T-helper 22 cell (primary cell): ENCODE data around the gene LBX1.

Experiments used
- DNase-seq: peaks from one replicate; pipeline ENCODE4 v3.0.0-alpha.2; 2020; ENCODE audit warnings: low read depth

LBX1 gene

DNA sequence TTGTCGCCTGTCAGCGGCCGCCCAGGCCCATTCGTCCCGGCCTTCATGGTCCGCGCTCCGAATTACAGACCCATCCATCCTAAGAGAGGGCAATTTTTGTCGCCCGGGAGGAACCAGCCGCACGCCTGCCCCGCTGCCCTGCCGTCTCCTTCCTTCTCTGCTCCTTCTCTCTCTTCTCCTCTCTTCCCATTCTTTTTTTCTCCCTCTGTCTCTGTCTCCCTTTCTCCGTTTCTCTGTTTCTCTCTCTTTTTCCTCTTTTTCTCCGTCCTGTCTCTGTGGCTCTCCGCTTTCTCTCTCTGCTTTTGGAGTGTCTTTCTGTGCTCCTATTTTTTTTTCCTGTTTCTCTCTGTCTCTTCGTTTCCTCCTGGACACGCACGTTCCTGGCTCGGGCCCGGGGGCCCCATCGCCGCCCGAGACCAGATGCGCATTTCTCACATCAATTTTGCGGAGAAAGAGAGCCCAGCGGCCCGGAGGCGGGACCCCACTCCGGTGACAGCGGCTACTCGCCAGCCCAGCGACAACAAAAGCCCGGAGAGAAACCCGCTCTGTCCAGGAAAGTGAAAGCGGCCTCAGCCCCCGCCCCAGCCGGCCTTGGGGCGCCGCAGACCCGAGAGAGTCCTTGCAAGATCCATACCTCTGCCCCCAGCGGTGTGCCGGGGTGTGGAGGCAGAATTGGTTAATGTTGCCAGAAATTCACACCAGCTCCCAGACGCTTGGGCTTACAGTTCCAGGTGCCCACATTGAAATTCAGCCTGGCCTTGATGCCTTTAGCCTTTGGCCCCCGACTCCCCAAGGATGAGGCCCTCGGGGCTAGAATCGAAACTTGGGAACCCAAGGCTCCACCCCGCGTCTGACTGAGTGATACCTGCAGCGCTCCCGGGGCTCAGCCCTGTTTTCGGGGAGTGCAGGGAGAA, 4.1 kb downstream of the LBX1 start:
- DNase-seq: no peak

DNA sequence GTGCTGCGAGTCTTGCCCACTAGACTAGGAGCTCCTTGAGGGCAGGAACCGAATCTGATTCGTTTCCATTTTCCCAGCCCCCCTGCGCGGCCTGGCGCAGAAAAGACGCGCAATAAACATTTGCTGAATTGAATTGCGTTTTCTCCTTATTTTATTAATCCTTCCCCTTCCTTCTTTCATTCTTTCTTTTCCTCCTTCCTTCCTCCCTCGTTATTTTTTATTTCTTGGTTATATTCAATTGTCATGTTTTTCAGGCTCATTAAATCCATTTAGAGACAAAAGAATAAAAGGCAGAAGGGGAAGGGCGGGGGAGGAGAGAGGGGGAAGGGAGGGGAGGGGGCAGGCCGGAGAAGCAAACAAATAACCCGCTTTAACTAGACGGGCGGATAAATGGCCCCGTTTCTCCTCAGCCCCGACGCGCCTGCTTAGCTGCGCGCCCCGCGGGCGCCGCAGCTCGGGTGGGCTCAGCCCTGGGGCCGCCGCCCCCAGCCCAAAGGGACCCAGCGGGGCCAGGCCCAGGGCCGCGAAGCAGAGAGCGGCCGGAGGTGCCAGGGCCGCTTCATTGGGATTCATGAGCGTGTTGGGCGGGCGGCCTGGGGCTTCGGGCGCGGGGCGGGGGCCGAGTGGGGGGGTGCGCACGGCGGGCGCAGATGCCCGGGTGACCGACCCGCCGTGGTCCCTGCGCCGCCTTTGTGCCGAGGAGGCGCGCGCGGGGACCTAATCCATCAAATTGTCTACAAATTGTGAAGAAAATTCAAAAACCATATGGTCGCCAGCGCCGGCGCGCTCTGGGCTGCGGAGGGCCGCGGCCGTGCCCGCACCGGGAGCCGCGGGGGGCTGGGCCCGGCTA, 5.0 kb downstream of the LBX1 start:
- no peak for DNase-seq

DNA sequence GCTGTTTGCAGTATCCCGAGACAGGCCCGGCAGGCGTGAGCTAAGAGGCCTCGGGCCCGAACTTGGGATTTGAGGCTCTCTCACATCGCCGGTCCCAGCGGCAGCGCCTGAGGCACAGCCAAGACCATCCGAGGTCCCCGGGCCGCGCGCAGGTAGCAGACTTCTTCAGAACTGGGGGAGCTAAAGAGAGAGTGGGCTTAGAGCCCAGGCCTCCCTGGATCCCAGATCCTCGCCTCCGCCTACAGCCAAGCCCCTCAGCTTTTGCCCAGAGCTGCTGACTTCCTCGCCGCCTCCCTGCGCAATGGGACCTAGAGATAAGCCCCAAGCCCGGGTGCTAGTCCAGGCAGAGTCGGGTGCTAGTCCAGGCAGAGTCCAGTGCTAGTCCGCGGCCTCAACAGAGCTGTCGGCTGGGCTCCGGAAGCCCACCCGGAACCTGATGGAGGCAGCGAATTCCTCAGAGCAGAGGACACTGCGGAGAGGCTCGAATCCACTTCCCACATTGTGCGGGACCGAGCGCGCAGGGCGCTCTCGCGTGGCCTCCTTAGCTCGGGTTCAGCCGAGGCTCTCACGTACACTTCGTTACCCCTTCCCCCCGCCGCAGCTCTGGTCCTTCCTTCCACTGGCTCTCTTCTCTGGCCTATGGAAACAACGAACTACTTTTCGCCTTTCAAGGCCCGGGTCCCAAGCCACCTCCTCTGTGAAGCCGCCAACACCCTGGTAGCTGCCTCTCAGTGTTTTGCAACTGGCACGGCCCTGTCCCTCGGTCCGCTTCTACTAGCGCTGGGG, 5.8 kb downstream of the LBX1 start:
- no peak for DNase-seq

DNA sequence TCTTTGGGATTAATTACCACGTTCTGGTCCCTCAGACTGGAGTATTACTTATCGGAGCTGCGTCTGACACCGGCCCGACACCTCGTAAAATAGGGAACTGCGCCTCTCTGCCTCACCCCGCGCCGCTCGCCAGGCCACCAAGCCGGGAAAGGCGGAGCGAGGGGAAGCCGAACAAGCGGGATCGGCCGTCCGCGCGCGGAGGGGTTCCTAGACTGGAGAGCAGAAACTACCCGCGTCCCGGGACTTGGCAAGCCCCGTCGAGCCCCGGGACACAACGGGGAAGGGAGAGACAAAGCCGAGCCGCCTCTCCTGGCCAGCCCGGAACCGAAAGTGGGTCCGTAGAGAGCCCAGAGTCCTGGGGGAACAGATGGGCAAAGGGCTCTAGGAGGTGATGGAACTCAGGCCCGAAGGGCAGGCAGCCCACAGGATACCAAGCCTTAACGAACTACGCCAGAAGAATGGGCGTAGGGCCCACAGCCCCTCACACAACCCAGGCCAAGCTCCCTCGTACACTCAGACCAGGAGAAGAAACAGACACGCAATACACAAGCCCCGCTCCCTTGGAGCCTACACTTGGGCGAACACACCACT, 6.5 kb downstream of the LBX1 start:
- no peak for DNase-seq

DNA sequence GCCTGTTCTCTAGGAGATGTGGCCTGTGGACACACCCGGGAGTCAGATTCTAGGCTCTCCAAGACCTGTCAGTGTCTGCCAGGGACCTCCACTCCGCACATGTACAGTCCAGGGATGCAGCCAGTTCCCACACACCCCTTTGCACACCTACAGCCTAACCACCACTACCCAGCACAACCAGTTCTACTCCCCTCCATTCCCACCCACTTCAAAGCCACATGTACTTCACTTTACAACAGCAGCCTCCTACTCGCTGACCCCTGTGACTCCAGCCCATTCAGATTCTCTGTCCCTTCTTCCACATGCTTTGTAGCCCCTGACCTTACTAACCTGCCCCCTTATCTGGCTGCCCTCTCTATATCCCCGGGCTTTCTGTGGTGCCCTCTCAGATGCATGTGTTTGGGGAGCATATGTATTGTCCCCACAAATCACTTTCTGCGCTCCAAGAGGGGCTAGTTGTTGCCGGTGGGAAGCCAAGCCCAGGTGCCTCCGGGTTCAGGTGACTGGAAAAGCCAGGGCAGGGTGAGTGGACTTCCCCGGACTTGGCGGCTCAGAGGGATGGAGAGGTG, 7.2 kb downstream of the LBX1 start:
- no peak for DNase-seq

DNA sequence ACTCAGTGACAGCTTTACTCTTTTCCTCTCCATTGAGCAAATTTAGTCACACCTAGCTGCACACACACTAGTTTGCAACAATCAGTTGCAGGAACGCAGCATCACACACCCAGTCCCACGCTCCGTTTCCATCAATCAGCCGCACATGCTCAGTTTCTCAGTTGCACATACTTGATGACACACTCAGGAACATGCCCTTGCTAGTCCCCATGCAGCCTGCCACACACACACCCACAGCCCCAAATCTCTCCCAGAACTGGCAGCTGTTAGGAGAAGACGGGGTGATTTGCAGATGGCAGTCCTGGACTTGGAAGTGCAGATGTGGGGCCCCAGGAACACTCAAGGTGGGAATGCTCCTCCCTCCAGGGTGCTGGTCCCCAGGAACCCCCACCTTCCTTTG, 7.7 kb downstream of the LBX1 start:
- DNase-seq: no peak

DNA sequence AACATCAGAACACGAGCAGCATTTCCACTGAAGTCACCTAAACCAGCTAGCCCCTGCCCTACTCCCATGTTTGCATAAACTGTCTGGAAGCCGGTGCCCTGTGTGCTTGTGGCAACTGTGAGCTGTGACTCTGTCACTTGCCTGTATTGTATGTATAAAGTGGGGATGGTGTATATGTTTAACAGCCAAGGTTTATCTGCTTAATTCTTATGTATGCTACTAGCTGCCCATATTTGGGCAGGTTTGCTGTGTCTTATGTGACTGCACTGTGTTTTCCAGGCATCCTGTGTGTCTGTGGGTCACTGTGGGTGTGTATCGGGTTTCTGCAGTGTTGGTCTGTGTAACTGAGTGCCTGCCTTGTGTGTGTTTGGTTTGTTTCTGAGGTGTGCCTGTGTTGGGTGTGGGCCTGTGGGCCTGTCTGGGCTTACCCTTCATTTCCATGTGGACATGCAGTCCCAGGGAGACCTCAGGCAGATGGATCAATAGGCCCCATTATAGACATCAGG, 9.3 kb downstream of the LBX1 start:
- DNase-seq: no peak

DNA sequence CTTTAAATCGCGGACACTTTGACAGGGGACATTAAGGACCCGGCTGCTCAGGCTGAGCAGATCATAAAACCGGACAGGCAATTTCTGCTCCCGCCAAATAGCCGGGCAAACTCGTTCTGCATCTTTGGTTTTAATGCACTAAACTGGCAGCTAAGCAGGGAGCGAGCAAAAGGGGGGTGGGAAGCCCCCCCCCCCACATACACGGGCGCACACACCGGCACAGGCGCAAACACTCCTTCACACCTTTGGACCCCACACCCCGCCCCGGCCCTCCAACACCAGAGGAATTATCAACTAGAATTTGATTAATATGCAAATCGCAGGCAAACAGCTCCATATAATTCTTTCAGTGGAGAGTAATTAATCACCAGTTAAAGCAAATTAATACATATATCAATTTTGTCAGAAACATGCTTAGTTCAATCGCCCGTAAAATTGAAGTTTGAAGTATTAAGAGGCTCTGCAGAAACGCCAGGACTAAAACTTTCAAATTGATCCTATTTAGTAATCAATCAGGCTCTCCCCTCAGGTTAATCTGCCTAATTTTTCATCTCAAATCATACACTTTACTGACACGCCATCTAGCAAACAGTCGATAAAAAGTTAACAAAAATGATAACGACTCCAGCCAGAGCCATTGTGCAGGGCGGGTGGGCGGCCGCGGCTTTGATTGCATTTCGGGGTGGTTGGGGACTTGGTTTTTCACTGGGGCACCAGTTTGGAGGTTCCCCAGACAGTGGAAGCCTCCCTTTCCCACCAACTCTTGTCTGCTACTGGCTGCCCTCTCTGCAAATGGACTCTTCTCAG, 9.9 kb downstream of the LBX1 start:
- no peak for DNase-seq

DNA sequence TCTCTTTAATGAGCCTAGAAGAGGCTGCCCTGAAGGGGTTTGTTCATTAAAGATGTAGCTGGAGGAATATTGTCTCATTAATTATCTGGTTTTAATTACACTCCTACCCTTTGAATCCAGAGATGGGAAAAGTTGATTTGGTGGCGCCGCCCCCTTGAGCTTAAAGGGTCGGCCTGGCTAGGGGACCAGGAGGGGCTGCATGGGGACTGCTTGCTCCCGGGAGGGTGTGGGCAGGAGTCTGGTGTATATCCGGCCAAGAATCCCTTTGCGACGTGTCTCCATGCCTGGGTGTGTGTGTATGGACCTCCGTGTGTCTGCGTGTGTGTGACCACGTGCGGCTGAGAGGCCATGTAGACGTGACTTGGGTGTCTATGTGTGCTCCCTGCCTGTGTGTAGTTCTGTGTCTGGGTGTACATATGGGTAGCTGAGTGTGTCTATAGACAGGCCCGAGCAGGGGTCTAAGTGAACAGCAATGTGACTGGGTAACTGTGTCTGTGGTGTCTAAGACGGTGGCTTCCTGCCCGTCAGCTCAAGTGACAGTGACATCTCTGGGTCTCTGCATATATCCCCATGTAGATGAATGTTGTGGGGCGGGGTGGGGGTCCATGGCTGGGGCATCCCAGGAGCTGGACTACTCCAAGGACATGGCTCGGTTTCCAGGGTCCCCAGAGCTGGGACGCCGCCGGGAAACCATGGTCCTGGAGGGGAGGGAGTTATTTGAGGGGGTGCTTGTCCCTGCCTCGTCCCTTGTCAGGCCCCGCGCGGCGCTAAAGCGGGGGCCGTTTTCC, 10.7 kb downstream of the LBX1 start:
- DNase-seq: no peak

DNA sequence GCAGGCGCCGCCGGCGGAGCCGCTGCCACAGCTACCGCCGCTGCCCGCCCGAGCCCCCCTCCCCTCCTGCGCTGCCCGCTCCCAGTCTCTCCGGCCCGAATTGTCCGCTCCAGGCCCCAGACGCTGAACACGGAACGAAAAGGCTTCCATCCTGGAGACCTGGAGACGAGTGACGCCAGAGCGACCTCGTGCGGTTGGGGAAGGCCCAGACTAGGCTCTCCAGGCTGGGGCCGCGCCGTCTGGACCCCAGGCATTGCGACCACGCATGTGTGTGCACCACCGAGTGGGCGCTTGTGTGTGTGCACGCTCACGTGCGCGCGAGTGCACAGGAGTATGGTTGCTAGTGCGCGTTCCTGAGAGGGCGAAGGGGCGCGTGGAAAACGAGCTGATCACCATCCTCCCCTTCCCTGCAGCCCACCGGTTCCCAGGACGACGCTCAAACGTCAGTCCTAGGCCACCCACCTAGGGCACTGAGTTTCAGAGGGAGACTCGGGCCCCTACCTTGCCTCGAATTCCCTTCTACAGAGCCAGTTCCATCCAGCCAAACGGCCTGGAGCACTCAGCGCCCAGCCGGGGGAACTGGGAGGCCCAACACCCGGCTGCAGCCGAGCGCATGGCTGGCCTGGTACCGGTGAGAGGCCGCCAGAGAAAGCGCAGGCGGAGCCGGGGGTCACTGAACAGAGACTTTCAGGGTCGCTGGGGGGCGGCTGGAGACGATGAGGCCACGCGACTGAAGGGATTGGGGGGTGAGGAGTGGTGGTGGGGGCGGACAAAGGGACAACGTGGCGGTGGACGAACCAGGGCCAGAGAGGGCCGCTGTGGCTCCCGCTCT, 11.6 kb downstream of the LBX1 start:
- DNase-seq: no peak

DNA sequence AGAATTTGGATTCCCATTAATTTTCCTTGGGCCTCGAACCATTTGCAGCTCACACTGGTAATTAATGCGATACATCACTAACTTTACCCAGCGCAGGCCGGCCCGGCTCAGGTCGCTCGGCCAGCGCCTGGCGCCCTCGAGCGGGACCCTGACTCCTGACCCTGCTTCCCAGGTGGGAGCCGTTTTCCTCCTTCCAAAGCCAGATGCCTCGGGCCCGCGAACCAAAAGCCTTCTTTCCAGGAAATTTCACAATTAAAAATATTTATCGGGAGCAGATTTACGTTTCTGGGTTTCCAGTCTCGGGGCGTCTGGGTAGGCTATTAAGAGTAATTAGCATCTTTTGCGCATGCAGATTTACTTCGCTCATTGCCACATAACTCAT, 12.2 kb downstream of the LBX1 start:
- DNase-seq: no peak

DNA sequence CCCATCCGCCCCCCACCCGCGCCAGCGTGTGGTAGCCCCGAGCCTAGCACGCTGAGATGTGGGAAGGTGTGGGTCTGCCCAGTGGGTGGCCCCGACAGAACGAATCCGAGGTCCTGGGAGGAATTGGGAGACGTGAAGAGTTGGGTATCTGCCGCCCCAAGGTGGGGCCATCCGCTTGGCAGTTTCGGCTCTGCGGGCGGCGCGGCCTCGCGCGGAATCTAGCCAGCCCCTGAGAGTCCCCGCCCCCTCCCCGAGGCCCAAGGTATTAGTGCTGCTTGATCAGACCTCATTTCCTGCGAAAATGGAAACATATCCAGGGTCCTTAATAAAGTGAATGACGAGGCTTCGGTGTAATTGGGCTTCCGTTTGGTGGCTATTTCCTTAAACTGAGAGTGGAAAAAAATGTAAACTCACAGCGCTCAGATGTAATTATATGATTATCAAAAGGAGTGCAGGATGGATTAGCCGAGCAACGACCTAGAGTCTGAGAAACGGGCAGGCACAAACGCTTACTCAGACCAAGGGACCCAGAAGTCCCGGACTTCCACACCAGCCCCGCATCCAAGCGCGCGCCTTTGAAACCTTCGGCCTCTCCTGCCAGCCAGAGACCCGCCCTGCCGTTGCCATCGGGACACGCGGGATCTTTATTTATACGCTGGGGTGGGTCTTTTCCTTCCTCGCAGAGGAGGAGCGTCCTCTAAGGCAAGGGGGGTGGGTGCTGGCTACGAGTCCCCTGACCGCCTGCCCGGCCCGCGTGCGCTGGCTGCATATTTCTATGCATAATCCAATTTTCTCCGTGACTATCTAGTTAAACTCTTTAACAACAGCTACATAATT, 12.8 kb downstream of the LBX1 start:
- DNase-seq: no peak

DNA sequence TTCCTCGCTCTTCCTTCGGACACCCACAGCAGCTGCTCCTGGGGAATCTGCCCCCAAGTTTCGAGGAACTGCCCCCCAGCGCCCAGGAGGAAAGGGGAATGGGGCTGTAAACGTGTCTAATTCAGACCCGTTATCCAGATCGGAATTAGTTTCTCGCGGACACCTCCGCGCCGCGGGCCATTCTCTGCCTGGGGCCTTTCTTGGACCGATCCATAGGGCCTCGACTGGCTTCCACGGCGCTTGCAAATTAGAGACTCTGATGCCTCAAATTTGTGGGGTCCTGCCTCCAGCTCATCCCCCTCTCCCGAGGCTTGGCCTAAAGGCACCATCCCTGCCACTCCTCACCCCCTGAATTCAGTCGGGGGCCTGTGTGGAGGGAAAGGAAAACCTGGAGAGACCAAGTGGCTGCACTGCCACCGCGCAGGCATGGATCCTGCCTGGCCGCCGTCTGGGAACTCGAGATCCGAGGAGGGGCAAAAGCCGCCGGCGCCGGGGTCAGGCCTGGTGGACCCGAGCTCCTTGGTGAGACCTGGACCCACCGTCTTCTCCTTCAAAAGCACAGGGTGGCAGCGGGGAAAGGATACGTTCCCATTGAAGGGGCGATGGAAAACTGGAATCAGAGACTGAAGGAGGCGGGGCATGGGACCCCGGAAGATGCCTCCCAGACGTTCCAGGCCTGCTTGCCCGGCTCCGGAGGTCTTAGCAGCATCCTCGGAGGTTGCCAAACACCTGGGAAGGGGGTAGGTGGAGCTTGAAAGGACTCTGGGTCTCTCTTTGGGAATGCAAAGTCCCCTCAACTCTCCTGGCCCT, 13.7 kb downstream of the LBX1 start:
- no peak for DNase-seq

DNA sequence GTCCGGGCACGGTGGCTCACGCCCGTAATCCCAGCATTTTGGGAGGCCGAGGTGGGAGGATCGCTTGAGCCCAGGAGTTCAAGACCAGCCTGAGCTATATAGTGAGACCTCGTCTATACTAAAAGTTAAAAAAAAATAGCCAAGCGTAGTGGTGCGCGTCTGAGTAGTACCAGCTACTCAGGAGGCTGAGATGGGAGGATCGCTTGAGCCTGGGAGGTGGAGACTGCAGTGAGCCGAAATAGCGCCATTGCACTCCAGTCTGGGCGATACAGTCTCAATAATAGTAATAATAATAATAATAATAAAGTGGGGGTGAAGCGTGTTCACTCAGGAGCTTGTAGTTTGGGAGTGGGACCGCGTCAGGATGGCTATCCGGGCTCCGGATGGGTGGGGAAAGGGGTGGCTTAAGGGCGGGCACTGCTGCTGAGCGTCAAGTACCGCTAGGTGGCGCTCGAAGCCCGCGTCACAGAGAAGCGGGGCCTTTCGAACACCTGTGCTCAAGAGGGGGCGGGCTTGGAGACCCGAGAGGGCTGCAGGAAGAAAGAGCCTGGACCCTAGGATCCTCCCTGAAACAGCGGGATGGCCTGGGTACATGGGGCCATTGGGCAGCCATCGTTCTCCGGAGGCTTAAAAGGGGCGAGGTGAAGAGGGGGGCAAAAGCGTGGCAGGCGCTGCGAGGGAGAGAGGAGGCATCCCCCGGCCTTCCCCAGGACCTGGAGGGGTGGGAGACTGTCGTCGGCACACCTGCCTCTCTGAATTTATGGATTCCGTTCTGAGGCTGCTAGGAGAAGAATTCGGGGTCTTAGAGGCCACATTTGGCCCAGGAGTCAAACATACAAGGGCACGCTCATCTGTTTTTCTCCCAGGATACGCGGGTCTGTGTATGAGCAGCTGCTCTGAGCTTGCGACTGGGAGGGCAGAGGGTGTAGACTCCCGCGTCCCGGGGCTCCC, 14.5 kb downstream of the LBX1 start:
- DNase-seq: peak; percentile 41

DNA sequence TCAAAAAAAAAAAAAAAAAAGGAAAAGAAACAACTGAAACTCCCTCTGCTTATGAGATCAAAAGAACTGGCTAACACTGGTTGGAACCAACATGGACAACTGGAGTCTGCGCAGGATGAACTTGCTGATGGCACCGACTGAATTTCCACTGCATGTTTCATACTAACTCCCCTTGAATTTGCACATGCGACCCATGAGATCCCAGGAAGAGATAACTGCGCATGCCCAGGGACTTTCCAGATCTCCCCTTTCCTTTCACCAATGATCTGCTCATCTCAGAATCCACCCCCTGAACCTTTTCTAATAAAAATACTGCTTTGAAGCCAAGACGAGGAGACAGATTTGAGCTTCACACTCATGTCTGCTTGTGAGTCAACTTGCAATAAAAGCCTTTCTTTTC, 20.7 kb downstream of the LBX1 start:
- no peak for DNase-seq

DNA sequence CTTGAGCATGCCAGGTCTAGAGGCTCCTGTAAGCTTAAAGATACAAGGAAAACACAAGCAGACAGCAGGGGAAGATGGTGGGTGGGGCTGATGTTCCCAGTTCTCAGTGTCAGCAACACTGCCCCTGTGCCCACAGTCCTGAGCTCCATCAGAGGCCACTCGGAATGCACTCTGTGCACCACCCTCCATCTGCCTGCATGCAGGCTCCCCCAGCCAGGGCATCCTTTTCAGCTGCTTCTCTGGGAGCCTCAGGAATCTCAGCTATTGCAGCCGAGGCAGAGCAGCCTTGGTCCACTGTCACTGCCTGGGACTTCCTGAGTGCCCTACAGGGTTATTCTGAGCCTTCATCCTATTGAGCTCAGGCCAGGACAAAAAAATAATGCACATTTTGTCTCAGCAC, 22.2 kb downstream of the LBX1 start:
- DNase-seq: no peak
